Cardiac fibroblast (primary cell): ENCODE results near the gene ZNF618.

ENCODE experiments used
- DNase-seq, 2 donors: peaks; one replicate each; pipeline versions ENCODE4 v3.0.0 to v3.0.0-alpha.2; 2010; ENCODE audit warnings: low read depth in 2 of 2
- H3K4me3 ChIP-seq, 2 donors: replicated peaks in 1 of 2; 1 replicate in 1 of 2; 2 replicates in 1 of 2; pipeline ENCODE4 v1.5.1; 2011; ENCODE audit warnings: low read depth in 2 of 2, low read length in 2 of 2, mild to moderate bottlenecking in 2 of 2, moderate library complexity in 1 of 2
- CTCF ChIP-seq: IDR thresholded peaks from one replicate; pipeline ENCODE4 v1.5.1; 2011; ENCODE audit warnings: low read depth, mild to moderate bottlenecking, low read length, inconsistent platforms

Gene ZNF618

DNA sequence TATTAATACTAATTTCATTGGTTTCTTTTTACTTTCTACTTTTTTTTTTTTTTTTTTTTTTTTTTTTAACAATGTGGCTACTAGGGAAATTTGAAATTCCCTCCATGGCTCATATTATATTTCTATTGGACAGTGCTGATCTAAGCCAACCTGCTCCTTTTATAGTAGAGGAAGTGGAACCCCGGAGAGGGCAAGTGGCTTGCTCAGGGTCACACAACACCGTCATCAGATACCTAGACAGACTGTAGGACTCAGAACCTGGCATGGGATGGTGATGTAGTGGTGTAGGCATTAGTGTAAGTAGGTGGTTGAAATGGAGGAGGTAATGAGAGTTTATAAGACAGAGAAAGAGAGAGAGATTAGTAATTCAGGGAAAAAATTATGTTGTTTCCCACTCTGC is 10.8 kb downstream of the ZNF618 start:
- peak in 1 of 2 donors; percentile 28 for DNase-seq
- TF ChIP-seq CTCF: no peak
- no peak overlapping the region for H3K4me3 ChIP-seq

GRCh38 chr9:113887436-113887835 is 11.3 kb downstream of the ZNF618 start:
- no peak for DNase-seq
- TF ChIP-seq CTCF: no peak

DNA sequence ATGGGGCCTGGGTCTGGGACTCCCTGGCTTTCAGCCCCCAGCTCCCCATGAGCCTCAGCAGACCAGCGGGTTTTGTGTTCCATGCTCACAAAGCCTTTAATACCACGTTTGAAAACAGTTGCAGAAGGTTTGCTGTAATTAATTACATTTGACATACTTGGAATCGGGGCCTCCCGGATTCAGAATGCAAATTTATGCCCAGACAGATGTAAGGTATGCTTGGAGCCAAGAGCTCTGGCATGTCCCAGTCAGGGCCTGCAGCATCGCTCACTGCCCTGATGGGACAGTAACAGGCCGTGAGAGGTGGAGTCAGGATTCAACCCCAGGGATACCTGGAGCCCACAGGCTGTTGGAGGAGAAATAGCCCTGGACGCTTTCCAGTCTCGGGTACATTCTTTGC is 12.2 kb downstream of the ZNF618 start:
- no peak overlapping the region for H3K4me3 ChIP-seq
- TF ChIP-seq CTCF: no peak
- DNase-seq: no peak

More at GRCh38 chr9:113887436-113887835, 11.3 kb downstream of the ZNF618 start:
- H3K4me3 ChIP-seq: no peak overlapping the region

DNA sequence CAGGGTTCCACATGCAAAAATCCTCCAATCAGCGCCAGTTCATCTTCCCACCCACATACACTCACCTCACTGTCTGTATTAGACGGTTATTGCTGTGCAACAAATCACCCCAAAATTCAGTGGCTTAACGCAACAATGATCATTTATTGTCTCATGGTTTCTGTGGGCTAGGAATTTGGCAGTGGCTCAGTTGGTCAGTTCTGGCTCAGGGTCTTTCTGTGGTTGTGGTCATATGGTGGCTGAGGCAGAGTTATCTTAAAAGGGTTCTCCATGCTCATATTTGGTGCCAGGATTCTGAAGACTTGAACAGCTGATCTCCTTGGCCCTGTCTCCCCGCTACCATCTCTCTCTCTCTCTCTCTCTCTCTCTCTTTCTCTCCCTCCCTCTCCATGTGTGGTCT is 12.9 kb downstream of the ZNF618 start:
- DNase-seq: no peak
- no peak for TF ChIP-seq CTCF

DNA sequence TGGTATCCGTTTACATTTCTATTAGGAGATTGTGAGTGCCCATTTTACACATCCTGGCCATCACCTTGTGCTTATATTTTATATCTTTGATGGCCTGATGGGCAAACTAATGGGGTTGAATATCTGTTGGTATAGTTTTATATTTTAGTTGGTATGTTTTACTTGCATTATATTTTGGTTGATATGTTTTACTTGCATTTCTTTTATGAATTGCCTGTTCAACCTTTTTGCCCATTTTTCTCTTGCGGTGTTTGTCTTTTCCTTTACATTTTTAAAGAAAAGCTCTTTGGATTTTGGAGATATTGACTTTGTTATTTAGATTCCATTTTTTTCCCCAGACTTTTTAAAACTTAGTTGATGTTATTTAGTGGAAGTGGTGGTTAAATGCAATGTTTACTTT is 14.6 kb downstream of the ZNF618 start:
- DNase-seq: no peak
- no peak for TF ChIP-seq CTCF
- H3K4me3 ChIP-seq: no peak overlapping the region

More for the DNA sequence above, 12.9 kb downstream of the ZNF618 start:
- H3K4me3 ChIP-seq: no peak overlapping the region

GRCh38 chr9:113892861-113893491 is 16.9 kb downstream of the ZNF618 start:
- no peak for TF ChIP-seq CTCF
- no peak for DNase-seq
- H3K4me3 ChIP-seq: no peak overlapping the region

DNA sequence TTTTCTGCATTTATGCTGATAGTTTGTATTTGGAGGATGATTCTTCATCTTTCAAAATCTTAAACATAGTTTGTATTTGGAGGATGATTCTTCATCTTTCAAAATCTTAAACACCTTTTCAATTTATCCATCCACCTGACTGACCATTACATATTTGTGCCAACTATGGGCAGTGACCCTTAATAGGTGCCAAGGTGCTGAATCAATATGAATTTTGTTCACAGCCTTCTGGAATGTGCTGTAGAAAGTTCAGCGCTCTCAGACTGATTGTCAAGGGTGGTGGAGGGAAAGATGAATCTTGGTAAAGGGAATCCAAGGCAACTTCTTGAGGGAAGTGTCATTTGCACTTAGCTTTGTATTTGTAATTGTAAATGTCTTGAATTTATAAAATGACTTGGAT is 18.1 kb downstream of the ZNF618 start:
- TF ChIP-seq CTCF: no peak
- H3K4me3 ChIP-seq: no peak overlapping the region
- DNase-seq: no peak
